Stimulated activated CD8-positive, alpha-beta memory T cell treated with anti-CD3 and anti-CD28 coated beads, Interleukin-2, amount 100 ng/mL, for 1 hour (primary cell): ENCODE results near the gene ST8SIA6.

ENCODE experiments used
- DNase-seq, 2 donors: peaks; one replicate each; pipeline ENCODE4 v3.0.0-alpha.2; 2020; ENCODE audit warnings: low read depth in 2 of 2

The ST8SIA6 gene

GRCh38 chr10:17386021-17386420, 68.4 kb downstream of the ST8SIA6 start:
- no peak for DNase-seq

- no peak for DNase-seq
Observed at GRCh38 chr10:17385066-17385465, 69.3 kb downstream of the ST8SIA6 start.

GRCh38 chr10:17383801-17384555, 70.4 kb downstream of the ST8SIA6 start:
- DNase-seq = no peak

- no peak for DNase-seq
Observed at GRCh38 chr10:17381502-17382142, 72.8 kb downstream of the ST8SIA6 start.

GRCh38 chr10:17380888-17381287, 73.5 kb downstream of the ST8SIA6 start:
- DNase-seq = no peak

- DNase-seq = no peak
Observed at GRCh38 chr10:17380016-17380415, 74.4 kb downstream of the ST8SIA6 start.

- DNase-seq = no peak
Observed at GRCh38 chr10:17379151-17379690, 75.2 kb downstream of the ST8SIA6 start.

GRCh38 chr10:17375936-17376584, 78.3 kb downstream of the ST8SIA6 start:
- DNase-seq = no peak

- no peak for DNase-seq
Observed at GRCh38 chr10:17368708-17369272, 85.6 kb downstream of the ST8SIA6 start.

GRCh38 chr10:17366705-17367104, 87.7 kb downstream of the ST8SIA6 start:
- DNase-seq = no peak

GRCh38 chr10:17365402-17365801, 89.0 kb downstream of the ST8SIA6 start:
- DNase-seq = no peak

- DNase-seq = no peak
Observed at GRCh38 chr10:17358461-17358860, 95.9 kb downstream of the ST8SIA6 start.

- no peak for DNase-seq
Observed at GRCh38 chr10:17357781-17358180, 96.6 kb downstream of the ST8SIA6 start.

GRCh38 chr10:17356820-17357219, 97.6 kb downstream of the ST8SIA6 start:
- DNase-seq = no peak

GRCh38 chr10:17354781-17355180, 99.6 kb downstream of the ST8SIA6 start:
- no peak for DNase-seq

GRCh38 chr10:17353568-17354300, 100.7 kb downstream of the ST8SIA6 start:
- no peak for DNase-seq

- no peak for DNase-seq
Observed at GRCh38 chr10:17352583-17352982, 101.8 kb downstream of the ST8SIA6 start.

- DNase-seq = no peak
Observed at GRCh38 chr10:17351506-17351905, 102.9 kb downstream of the ST8SIA6 start.

GRCh38 chr10:17349717-17350116, 104.7 kb downstream of the ST8SIA6 start:
- no peak for DNase-seq

GRCh38 chr10:17348501-17349349, 105.7 kb downstream of the ST8SIA6 start:
- no peak for DNase-seq
